Esophagus squamous epithelium (tissue), 5 donors: Measurements from ENCODE around the gene FAM221A. TPM values are rescaled to one million over a fixed set of nuclear protein-coding genes. Genes with fewer than 3 reads are reported as not detected.

Experiments
- DNase-seq: peaks from one replicate; lab custom pipeline; 2025; lab: John Stamatoyannopoulos, UW
- H3K27ac ChIP-seq, 4 donors: fragments of 200-600 bp; sonication (generic); one replicate each; pipeline ENCODE4 v1.5.1; 2016 to 2019; ENCODE audit warnings: mild to moderate bottlenecking in 1 of 4
- H3K27me3 ChIP-seq, 4 donors: fragments of 200-600 bp; sonication (generic); 1 replicate in 3 of 4; 2 replicates in 1 of 4; pipeline versions ENCODE4 v1.5.1 to v1.6.0; 2017 to 2021; ENCODE audit warnings: antibody characterized with exemption in 1 of 4
- H3K36me3 ChIP-seq, 3 donors: fragments of 200-600 bp; sonication (generic); one replicate each; pipeline ENCODE4 v1.5.1; 2016 to 2019
- H3K4me1 ChIP-seq, 3 donors: fragments of 200-600 bp; sonication (generic); one replicate each; pipeline ENCODE4 v1.5.1; 2017 to 2019
- H3K4me3 ChIP-seq, 4 donors: fragments of 200-600 bp; sonication (generic); 1 replicate in 3 of 4; 2 replicates in 1 of 4; pipeline ENCODE4 v1.5.1; 2016 to 2019; ENCODE audit warnings: mild to moderate bottlenecking in 2 of 4, moderate library complexity in 1 of 4
- H3K9me3 ChIP-seq, 3 donors: fragments of 200-600 bp; sonication (generic); one replicate each; pipeline ENCODE4 v1.5.1; 2016 to 2019
- CTCF ChIP-seq, 6 experiments: fragments of 450-650 bp in 4 of 6; fragments of 200-600 bp in 2 of 6; sonication (generic) in 2 of 6; IDR thresholded peaks; one replicate each; pipeline ENCODE4 v1.5.1; 2016 to 2019; ENCODE audit warnings: antibody characterized with exemption in 6 of 6, mild to moderate bottlenecking in 4 of 6, moderate library complexity in 4 of 6
- POLR2A ChIP-seq, 4 donors: fragments of 450-650 bp; IDR thresholded peaks; one replicate each; pipeline ENCODE4 v1.6.1; 2017; ENCODE audit warnings: antibody characterized with exemption in 4 of 4, mild to moderate bottlenecking in 4 of 4, moderate library complexity in 3 of 4
- WGBS, 2 donors: methylation state at CpG; one replicate each; pipeline ENCODE4 v1.1.5; 2018; 5-methylcytosine and 5-hydroxymethylcytosine counted together
- intact Hi-C: fragments of 100-400 bp; cut with DNase I; formaldehyde crosslinking; loops from one replicate; pipeline ENCODE4 v1.15.0; 2022
- total RNA-seq, 4 donors: library from RNA; depleted of rRNA; stranded (reverse); fragments of >200 nt; gene quantifications; one replicate each; pipeline ENCODE4 v1.1.0, GENCODE V29; 2016
- donor health status: DM: yes; HTN: yes; CAD: no.

Gene FAM221A
- total RNA-seq, 4 donors from 2014 or later: 4.2 to 17.7 (median 7.7) TPM

- no peaks in the 10 kb centered on the region for H3K36me3 ChIP-seq
- WGBS, 2 donors: 95 to 97% methylated on average over 15 to 21 of the region's 22 CpGs
- no peaks in the 10 kb centered on the region for H3K27me3 ChIP-seq
- no peak overlapping the region for H3K27ac ChIP-seq
- peaks cover 0 to 47% (median 33%) of the 10 kb centered on the region in 3 donors for H3K9me3 ChIP-seq
- TF ChIP-seq POLR2A (IDR thresholded peaks at IDR 0.05) (no peak), CTCF (IDR thresholded peaks at IDR 0.05) (no peak)
- intact Hi-C loops: no loop called here
- no peak for DNase-seq
- no peak overlapping the region for H3K4me3 ChIP-seq
- H3K4me1 ChIP-seq: no peaks in the 10 kb centered on the region
Measured at GRCh38 chr7:23655433-23655832, 24.6 kb upstream of the FAM221A start.

- WGBS, 2 donors: 74 to 78% methylated on average over 7 of the region's 7 CpGs
- no peaks in the 10 kb centered on the region for H3K36me3 ChIP-seq
- no peak for DNase-seq
- H3K9me3 ChIP-seq: peaks cover 0 to 31% (median 23%) of the 10 kb centered on the region in 3 donors
- no peaks in the 10 kb centered on the region for H3K27me3 ChIP-seq
- TF ChIP-seq CTCF (IDR thresholded peaks at IDR 0.05) (no peak), POLR2A (IDR thresholded peaks at IDR 0.05) (no peak)
- intact Hi-C loops: no loop called here
- H3K4me1 ChIP-seq: no peaks in the 10 kb centered on the region
- H3K4me3 ChIP-seq: no peak overlapping the region
- H3K27ac ChIP-seq: no peak overlapping the region
Measured at GRCh38 chr7:23658831-23659427, 21.1 kb upstream of the FAM221A start.

GRCh38 chr7:23661385-23661784, 18.6 kb upstream of the FAM221A start:
- Histone ChIP-seq H3K4me1 (no peaks in the 10 kb centered on the region), H3K4me3 (no peak overlapping the region), H3K27me3 (no peaks in the 10 kb centered on the region), H3K36me3 (no peaks in the 10 kb centered on the region), H3K9me3 (peaks cover 0 to 18% (median 13%) of the 10 kb centered on the region in 3 donors), H3K27ac (no peak overlapping the region)
- 81 to 86% methylated on average over 3 of the region's 3 CpGs for WGBS, 2 donors
- no peak for DNase-seq
- TF ChIP-seq POLR2A (IDR thresholded peaks at IDR 0.05) (no peak), CTCF (IDR thresholded peaks at IDR 0.05) (no peak)
- intact Hi-C loops: no loop called here

GRCh38 chr7:23662124-23662983, 17.6 kb upstream of the FAM221A start:
- Histone ChIP-seq H3K4me3 (no peak overlapping the region), H3K36me3 (no peaks in the 10 kb centered on the region), H3K27ac (no peak overlapping the region), H3K27me3 (no peaks in the 10 kb centered on the region), H3K9me3 (peaks cover 0 to 18% (median 13%) of the 10 kb centered on the region in 3 donors), H3K4me1 (no peaks in the 10 kb centered on the region)
- TF ChIP-seq POLR2A (IDR thresholded peaks at IDR 0.05) (no peak), CTCF (IDR thresholded peaks at IDR 0.05) (no peak)
- intact Hi-C loops: no loop called here
- DNase-seq: no peak
- 66 to 78% methylated on average over 6 to 8 of the region's 8 CpGs for WGBS, 2 donors

GRCh38 chr7:23662984-23663313, 17.1 kb upstream of the FAM221A start:
- 71 to 92% methylated on average over 2 of the region's 2 CpGs for WGBS, 2 donors
- DNase-seq: no peak
- no peak overlapping the region for H3K27ac ChIP-seq
- H3K4me1 ChIP-seq: no peaks in the 10 kb centered on the region
- H3K9me3 ChIP-seq: peaks cover 0 to 18% (median 11%) of the 10 kb centered on the region in 3 donors
- intact Hi-C loops: no loop called here
- no peak overlapping the region for H3K4me3 ChIP-seq
- H3K36me3 ChIP-seq: no peaks in the 10 kb centered on the region
- TF ChIP-seq CTCF (IDR thresholded peaks at IDR 0.05) (no peak), POLR2A (IDR thresholded peaks at IDR 0.05) (no peak)
- H3K27me3 ChIP-seq: no peaks in the 10 kb centered on the region
